Right lobe of liver (tissue), 6 donors: ENCODE measurements around the gene CENPB. TPM values are rescaled to one million over a fixed set of nuclear protein-coding genes. Genes with fewer than 3 reads are reported as not detected.
A peak's percentile ranks its signal among the peaks of the same experiment; 100 is the strongest.

Source experiments
- ATAC-seq, 4 donors: fragments of 200-7000 bp; cut with Tn5 transposase; one replicate each; pipeline ENCODE4 v1.9.1; 2020; ENCODE audit warnings: mild to moderate bottlenecking in 4 of 4, moderate library complexity in 4 of 4
- DNase-seq, 3 donors: peaks; one replicate each; pipeline ENCODE4 v3.0.0-alpha.2; 2020
- H3K27ac ChIP-seq, 3 donors: fragments of 200-600 bp; one replicate each; pipeline ENCODE4 v1.8.0; 2022
- H3K27me3 ChIP-seq, 2 donors: fragments of 200-600 bp; one replicate each; pipeline ENCODE4 v1.8.0; 2022
- H3K36me3 ChIP-seq, 4 donors: fragments of 200-600 bp; sonication (generic) in 1 of 4; one replicate each; pipeline versions ENCODE4 v1.5.1 to v1.8.0; 2017 to 2022; ENCODE audit warnings: control low read depth in 1 of 4
- H3K4me1 ChIP-seq, 4 donors: fragments of 200-600 bp; sonication (generic) in 1 of 4; one replicate each; pipeline versions ENCODE4 v1.5.1 to v1.8.0; 2017 to 2022; ENCODE audit warnings: control low read depth in 1 of 4
- H3K4me3 ChIP-seq, 3 donors: fragments of 200-600 bp; one replicate each; pipeline ENCODE4 v1.8.0; 2022
- H3K9me3 ChIP-seq, 4 donors: fragments of 200-600 bp; sonication (generic) in 1 of 4; one replicate each; pipeline versions ENCODE4 v1.5.1 to v1.8.0; 2017 to 2022; ENCODE audit warnings: control low read depth in 1 of 4
- POLR2A ChIP-seq: fragments of 450-650 bp; IDR thresholded peaks from one replicate; pipeline ENCODE4 v1.6.1; 2017; ENCODE audit warnings: antibody characterized with exemption, mild to moderate bottlenecking
- WGBS: methylation state at CpG from one replicate; pipeline ENCODE4 v1.1.6; 2018; ENCODE audit warnings: low coverage, low lambda C conversion rate; ENCODE audit not compliant: insufficient coverage; ENCODE audit errors: missing lambda C conversion rate; 5-methylcytosine and 5-hydroxymethylcytosine counted together
- intact Hi-C, 2 donors: fragments of 100-400 bp; cut with DNase I; formaldehyde crosslinking; loops; one replicate each; pipeline versions ENCODE4 v1.11.2 to v1.14.1; 2022
- total RNA-seq, 6 experiments: library from RNA; depleted of rRNA in 2 of 6; stranded (reverse); fragments of >200 nt in 2 of 6; fragmentation: NEBNext Ultra II Directional in 3 of 6; extraction: Animal tissue kit (Norgen Biotek cat#: 25700) in 3 of 6; gene quantifications; one replicate each; pipeline versions ENCODE4 v1.1.0 to v1.2.4, GENCODE V29; 2016 to 2023
- TF ChIP-seq, protein P1 (sequence below), 4 donors: fragments of 200-600 bp in 3 of 4; fragments of 450-650 bp in 1 of 4; IDR thresholded peaks; one replicate each; pipeline versions ENCODE4 v1.5.1 to v1.8.0; 2016 to 2022; ENCODE audit warnings: antibody characterized with exemption in 4 of 4, mild to moderate bottlenecking in 2 of 4
- donor health status: DM: no; HTN: yes; CAD: no.
- donor health status: DM: no; HTN: no; CAD: no.
- donor health status: DM: no; HTN: no; CAD: no.
- donor health status: DM: no; HTN: yes; CAD: no.
- donor health status: DM: no; HTN: yes; CAD: no.

Gene CENPB
- total RNA-seq, 6 experiments from 2014 or later, result 27.8 to 43.1 (median 31.6) TPM

DNA sequence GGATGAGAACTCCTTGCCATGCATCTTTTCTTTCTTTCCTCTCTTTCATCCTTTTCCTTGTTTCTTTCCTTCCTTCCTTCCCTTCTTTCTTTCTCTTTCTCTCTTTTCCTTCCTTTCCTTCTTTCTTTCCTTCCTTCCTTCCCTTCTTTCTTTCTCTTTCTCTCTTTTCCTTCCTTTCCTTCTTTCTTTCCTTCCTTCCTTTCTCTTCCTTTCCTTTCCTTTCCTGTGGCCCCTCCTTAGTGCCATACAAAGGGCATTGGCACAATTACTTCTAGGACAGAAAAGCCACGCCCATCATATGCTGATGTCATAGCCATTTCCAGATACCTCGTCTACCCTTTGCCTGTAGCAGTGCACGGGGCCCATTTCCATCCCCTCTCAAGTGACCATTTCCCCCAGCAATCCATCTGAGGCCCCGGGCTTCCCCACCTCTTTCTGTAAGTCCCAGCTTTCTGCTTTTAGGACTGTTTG, 2.2 kb upstream of the CENPB start:
- Histone ChIP-seq H3K4me3 (no peak overlapping the region), H3K9me3 (no peaks in the 10 kb centered on the region), H3K27ac (no peak overlapping the region), H3K4me1 (peaks cover 0 to 14% (median 5%) of the 10 kb centered on the region in 4 donors), H3K36me3 (no peaks in the 10 kb centered on the region), H3K27me3 (no peaks in the 10 kb centered on the region)
- TF ChIP-seq, protein P1, sequence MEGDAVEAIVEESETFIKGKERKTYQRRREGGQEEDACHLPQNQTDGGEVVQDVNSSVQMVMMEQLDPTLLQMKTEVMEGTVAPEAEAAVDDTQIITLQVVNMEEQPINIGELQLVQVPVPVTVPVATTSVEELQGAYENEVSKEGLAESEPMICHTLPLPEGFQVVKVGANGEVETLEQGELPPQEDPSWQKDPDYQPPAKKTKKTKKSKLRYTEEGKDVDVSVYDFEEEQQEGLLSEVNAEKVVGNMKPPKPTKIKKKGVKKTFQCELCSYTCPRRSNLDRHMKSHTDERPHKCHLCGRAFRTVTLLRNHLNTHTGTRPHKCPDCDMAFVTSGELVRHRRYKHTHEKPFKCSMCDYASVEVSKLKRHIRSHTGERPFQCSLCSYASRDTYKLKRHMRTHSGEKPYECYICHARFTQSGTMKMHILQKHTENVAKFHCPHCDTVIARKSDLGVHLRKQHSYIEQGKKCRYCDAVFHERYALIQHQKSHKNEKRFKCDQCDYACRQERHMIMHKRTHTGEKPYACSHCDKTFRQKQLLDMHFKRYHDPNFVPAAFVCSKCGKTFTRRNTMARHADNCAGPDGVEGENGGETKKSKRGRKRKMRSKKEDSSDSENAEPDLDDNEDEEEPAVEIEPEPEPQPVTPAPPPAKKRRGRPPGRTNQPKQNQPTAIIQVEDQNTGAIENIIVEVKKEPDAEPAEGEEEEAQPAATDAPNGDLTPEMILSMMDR (IDR thresholded peaks at IDR 0.05), result no peak
- no peak for TF ChIP-seq POLR2A
- DNase-seq (no peak), ATAC-seq (no peak)
- intact Hi-C loops, result loop anchor here (5.0 kb wide), 1 partner anchor 34 kb away; the partner anchor contains the start of gene AP5S1 (in 2 of the 2)
- WGBS, result 40% methylated on average over 3 of the region's 4 CpGs

GRCh38 chr20:3787324-3788014, 929 bp upstream of the CENPB start:
- H3K27me3 ChIP-seq, result no peaks in the 10 kb centered on the region
- 54% methylated on average over 4 of the region's 5 CpGs for WGBS
- H3K4me1 ChIP-seq, result peaks cover 0 to 14% (median 5%) of the 10 kb centered on the region in 4 donors
- intact Hi-C loops, result loop anchor here (5.0 kb wide), 1 partner anchor 35 kb away; the partner anchor contains the start of gene AP5S1 (in 2 of the 2)
- no peak for DNase-seq
- no peak overlapping the region for H3K27ac ChIP-seq
- no peak for ATAC-seq
- no peaks in the 10 kb centered on the region for H3K36me3 ChIP-seq
- TF ChIP-seq, protein P1 (IDR thresholded peaks at IDR 0.05), result no peak
- no peak for TF ChIP-seq POLR2A
- H3K4me3 ChIP-seq, result no peak overlapping the region
- H3K9me3 ChIP-seq, result no peaks in the 10 kb centered on the region

- ATAC-seq, result peak in 3 of 4 donors; percentile 1 to 13 (median 1)
- Histone ChIP-seq H3K4me1 (peaks cover 0 to 19% (median 9%) of the 10 kb centered on the region in 4 donors), H3K36me3 (no peaks in the 10 kb centered on the region), H3K4me3 (peak overlapping the region; percentile 42 to 70 (median 58)), H3K27me3 (no peaks in the 10 kb centered on the region), H3K9me3 (no peaks in the 10 kb centered on the region), H3K27ac (peak overlapping the region; percentile 26 to 73 (median 49))
- WGBS, result no CpG with 5 or more reads among the region's 35 CpGs
- intact Hi-C loops, result loop anchor here (5.0 kb wide), 1 partner anchor 36 kb away; the partner anchor contains the start of gene AP5S1 (in 2 of the 2)
- no peak for TF ChIP-seq POLR2A
- TF ChIP-seq, protein P1 (IDR thresholded peaks at IDR 0.05), result no peak
- DNase-seq, result peak; percentile 51 to 70 (median 59)
These were observed 435 bp downstream of the CENPB start for GRCh38 chr20:3786126-3786484.

DNA sequence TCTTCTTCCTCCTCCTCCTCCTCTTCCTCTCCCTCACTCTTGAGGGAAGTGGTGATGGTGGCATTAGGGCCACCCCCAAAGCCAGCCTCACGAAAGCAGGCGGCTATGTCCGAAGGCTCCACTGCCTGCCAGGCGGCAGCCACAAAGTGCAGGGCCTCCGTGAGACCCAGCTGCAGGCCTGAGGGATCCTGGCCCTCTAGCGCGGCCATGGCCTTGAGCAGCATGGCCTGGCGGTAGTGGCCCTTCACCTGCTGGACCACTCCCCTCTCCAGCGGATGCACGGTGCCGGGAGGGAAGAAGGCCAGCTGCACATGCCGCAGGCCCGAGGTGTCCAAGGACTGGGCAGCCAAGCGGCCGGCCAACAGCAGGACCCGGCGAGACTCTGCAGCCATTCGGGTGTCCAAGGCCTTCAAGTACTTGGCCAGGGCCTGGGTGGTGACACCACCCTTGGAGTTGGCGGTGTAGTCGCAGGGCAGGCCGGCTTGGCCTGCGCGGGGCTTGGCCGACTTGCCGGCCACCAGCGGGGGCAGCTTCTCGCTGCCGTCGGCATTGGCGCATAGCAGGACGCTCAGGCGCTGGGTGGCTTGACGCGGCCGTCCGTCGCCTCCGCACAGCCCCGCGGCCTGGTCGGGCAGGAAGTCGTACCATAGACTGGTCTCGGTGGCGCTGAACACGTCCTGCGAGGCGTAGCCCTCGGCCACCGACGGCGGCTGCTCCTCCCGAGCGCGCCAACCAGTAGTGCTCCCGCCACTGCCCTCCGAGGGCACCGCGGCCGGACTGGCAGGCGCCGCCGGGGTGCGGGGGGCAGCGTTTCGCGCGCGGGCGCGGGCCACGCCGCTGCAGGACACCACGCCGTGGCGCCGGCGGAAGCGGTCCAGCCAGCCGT, 1.1 kb downstream of the CENPB start:
- Histone ChIP-seq H3K4me3 (peak overlapping the region; percentile 42 to 70 (median 58)), H3K27me3 (no peaks in the 10 kb centered on the region), H3K9me3 (no peaks in the 10 kb centered on the region), H3K27ac (peak overlapping the region; percentile 26 to 73 (median 49)), H3K4me1 (peaks cover 0 to 23% (median 13%) of the 10 kb centered on the region in 4 donors), H3K36me3 (no peaks in the 10 kb centered on the region)
- intact Hi-C loops, result loop anchor here (5.0 kb wide), 1 partner anchor 37 kb away; the partner anchor contains the start of gene AP5S1 (in 2 of the 2)
- DNase-seq (peak in 2 of 3 donors; percentile 46 to 55), ATAC-seq (no peak)
- 40% methylated on average over 1 of the region's 79 CpGs for WGBS
- no peak for TF ChIP-seq POLR2A
- TF ChIP-seq, protein P1 (IDR thresholded peaks at IDR 0.05), result no peak
